HG02852 (cell line): ENCODE results near the gene USP24.

Experiments used
- ATAC-seq: cut with Tn5 transposase; IDR thresholded peaks from one replicate; pipeline ENCODE4 v1.9.1; 2021; ENCODE audit warnings: mild to moderate bottlenecking, moderate library complexity; ENCODE audit not compliant: unreplicated experiment

Gene USP24

GRCh38 chr1:55057270-55057955, 157.8 kb downstream of the USP24 start:
- ATAC-seq, result no peak

- no peak for ATAC-seq
Observed at GRCh38 chr1:55056632-55056992, 158.6 kb downstream of the USP24 start.

GRCh38 chr1:55055951-55056631, 159.1 kb downstream of the USP24 start:
- no peak for ATAC-seq

- ATAC-seq, result no peak
Observed at GRCh38 chr1:55055084-55055882, 159.9 kb downstream of the USP24 start.

- no peak for ATAC-seq
Observed at GRCh38 chr1:55054396-55054795, 160.8 kb downstream of the USP24 start.

- no peak for ATAC-seq
Observed at GRCh38 chr1:55053265-55053954, 161.8 kb downstream of the USP24 start.

- ATAC-seq, result no peak
Observed at GRCh38 chr1:55052221-55053142, 162.7 kb downstream of the USP24 start.

- ATAC-seq, result no peak
Observed at GRCh38 chr1:55051621-55052020, 163.5 kb downstream of the USP24 start.

- no peak for ATAC-seq
Observed at GRCh38 chr1:55051169-55051568, 164.0 kb downstream of the USP24 start.

- no peak for ATAC-seq
Observed at GRCh38 chr1:55050283-55050682, 164.9 kb downstream of the USP24 start.

GRCh38 chr1:55049914-55050278, 165.3 kb downstream of the USP24 start:
- no peak for ATAC-seq

GRCh38 chr1:55049271-55049913, 165.8 kb downstream of the USP24 start:
- ATAC-seq, result no peak

GRCh38 chr1:55048453-55049270, 166.5 kb downstream of the USP24 start:
- no peak for ATAC-seq

GRCh38 chr1:55047611-55048010, 167.6 kb downstream of the USP24 start:
- no peak for ATAC-seq

- no peak for ATAC-seq
Observed at GRCh38 chr1:55046871-55047270, 168.3 kb downstream of the USP24 start.

- ATAC-seq, result no peak
Observed at GRCh38 chr1:55045430-55045829, 169.7 kb downstream of the USP24 start.

GRCh38 chr1:55044617-55045397, 170.4 kb downstream of the USP24 start:
- no peak for ATAC-seq

GRCh38 chr1:55043726-55044125, 171.4 kb downstream of the USP24 start:
- ATAC-seq, result no peak
